HK-2 (cell line): Measurements from ENCODE around the gene TNRC6B.
"Not testable (repeated sequence)": the region's sequence is repeated elsewhere in the genome, so short reads cannot be mapped to it uniquely, and the experiment has no call there.

Experiments used
- DNase-seq: peaks from one replicate; pipeline ENCODE4 v3.0.0-alpha.2; 2018; ENCODE audit not compliant: unreplicated experiment

Gene TNRC6B, protein sequence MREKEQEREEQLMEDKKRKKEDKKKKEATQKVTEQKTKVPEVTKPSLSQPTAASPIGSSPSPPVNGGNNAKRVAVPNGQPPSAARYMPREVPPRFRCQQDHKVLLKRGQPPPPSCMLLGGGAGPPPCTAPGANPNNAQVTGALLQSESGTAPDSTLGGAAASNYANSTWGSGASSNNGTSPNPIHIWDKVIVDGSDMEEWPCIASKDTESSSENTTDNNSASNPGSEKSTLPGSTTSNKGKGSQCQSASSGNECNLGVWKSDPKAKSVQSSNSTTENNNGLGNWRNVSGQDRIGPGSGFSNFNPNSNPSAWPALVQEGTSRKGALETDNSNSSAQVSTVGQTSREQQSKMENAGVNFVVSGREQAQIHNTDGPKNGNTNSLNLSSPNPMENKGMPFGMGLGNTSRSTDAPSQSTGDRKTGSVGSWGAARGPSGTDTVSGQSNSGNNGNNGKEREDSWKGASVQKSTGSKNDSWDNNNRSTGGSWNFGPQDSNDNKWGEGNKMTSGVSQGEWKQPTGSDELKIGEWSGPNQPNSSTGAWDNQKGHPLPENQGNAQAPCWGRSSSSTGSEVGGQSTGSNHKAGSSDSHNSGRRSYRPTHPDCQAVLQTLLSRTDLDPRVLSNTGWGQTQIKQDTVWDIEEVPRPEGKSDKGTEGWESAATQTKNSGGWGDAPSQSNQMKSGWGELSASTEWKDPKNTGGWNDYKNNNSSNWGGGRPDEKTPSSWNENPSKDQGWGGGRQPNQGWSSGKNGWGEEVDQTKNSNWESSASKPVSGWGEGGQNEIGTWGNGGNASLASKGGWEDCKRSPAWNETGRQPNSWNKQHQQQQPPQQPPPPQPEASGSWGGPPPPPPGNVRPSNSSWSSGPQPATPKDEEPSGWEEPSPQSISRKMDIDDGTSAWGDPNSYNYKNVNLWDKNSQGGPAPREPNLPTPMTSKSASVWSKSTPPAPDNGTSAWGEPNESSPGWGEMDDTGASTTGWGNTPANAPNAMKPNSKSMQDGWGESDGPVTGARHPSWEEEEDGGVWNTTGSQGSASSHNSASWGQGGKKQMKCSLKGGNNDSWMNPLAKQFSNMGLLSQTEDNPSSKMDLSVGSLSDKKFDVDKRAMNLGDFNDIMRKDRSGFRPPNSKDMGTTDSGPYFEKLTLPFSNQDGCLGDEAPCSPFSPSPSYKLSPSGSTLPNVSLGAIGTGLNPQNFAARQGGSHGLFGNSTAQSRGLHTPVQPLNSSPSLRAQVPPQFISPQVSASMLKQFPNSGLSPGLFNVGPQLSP (N-terminal part only)

GRCh38 chr22:40177738-40178416 lies at the start of gene TNRC6B:
Gene TNRC6B, plus strand, starts transcription at chr22:40177925. Its CDS starts 211 bp downstream, at chr22:40178136.
- peak; percentile 50 for DNase-seq

GRCh38 chr22:40128989-40129388 lies 48.7 kb upstream of the TNRC6B start:
- no peak for DNase-seq

GRCh38 chr22:40137132-40137531 lies 40.6 kb upstream of the TNRC6B start:
- DNase-seq, result no peak

DNA sequence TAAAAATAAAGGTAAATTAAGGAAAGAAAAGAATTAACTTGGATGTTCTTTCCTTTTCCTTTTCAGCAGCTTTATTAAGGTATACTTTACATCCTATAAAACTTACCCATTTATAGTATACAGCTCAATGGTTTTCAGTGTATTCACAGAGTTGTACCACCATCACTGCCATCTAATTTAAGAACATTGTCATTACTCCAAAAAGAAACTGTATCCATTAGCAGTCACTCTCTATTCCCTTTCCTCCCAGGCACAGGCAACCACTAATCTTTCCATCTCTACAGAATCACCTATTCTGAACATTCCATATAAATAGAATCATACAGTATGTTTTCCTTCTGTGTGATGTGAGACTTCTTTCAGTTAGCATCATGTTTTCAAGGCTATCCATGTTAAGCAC lies 38.9 kb upstream of the TNRC6B start:
- no peak for DNase-seq

DNA sequence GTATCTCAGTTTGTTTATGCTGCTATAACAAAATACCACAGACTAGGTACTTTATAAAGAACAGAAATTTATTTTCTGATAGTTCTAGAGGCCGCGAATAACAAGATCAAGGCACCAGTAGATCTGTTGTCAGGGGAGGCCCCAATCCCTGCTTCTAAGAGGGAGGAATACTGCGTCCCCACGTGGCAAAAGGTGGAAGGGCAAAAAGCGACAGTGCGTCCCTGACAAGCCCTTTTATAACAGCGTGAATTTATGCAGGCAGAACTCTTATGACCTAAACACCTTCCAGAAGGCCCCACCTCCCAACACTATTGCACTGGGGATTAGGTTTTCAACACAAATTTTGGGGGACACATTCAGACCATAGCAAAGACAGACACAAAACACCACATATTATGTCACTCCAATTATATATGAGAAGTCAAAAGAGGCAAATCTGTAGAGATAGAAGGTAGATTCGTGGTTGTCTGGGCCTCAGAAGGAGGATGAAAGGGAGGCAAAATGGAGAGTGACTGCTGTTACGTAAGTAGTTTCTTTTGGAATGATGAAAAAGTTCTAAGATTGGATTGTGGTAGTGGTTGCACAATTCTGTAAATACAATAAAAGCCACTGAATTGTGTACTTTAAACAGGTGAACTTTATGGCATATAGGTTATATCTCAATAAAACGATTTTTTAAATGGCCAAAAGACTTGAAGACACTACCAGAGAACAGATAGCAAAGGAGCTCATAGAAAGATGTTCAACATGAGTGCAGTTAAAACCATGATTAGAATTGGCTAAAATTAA lies 30.1 kb upstream of the TNRC6B start:
- no peak for DNase-seq

DNA sequence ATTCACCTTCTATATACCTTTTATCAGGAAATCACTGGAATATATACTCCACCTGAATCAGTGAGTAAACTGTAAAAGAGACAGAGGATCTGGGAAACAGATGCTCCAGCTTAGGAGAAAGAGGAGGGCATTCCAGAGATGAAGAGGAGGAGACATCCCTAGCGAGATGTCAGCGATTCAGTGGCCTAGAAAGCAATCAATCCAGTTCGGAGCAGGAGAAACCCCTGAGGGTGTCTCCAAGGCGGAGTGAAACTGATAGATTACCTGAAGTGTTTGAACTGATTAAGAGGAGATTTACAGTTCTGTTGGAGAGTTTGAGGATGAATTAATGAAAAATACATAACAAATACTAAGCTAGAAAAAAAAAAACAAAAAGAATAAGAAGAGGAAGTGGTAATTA lies 24.5 kb upstream of the TNRC6B start:
- no peak for DNase-seq

DNA sequence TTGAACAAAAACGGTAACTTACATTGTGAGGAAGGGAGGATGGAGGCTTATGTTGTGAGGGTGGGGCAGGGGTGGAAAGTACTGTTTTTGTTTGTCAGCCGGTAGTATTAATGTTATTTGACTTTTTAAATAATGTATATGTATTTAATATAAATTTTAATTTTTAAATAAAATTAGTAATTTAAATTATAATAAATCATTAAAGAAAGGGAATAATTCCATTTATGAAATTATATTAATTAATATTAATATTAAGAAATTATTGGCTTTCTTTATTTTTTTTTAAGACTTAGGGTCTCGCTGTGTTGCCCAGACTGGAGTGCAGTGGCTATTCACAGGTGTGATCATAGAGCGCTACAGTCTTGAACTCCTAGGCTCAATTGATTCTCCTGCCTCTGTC lies 24.0 kb upstream of the TNRC6B start:
- no peak for DNase-seq

- peak; percentile 5 for DNase-seq
These were observed 21.7 kb upstream of the TNRC6B start for GRCh38 chr22:40156001-40156516.

DNA sequence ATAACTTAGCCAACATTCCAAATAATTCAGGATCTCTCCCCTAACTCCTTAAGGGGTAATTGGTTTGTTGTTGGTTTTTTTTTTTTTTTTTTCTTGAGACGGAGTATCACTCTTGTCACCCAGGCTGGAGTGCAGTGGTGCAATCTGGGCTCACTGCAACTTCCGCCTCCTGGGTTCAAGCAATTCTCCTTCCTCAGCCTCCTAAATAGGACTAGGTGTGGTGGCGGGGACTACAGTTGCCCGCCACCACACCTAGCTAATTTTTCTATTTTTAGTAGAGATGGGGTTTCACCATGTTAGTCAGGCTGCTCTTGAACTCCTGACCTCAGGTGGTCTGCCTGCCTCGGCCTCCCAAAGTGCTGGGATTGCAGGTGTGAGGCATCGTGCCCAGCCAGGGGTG lies 21.0 kb upstream of the TNRC6B start:
- DNase-seq, result not testable (repeated sequence)

GRCh38 chr22:40157330-40157945 lies 20.3 kb upstream of the TNRC6B start:
- no peak for DNase-seq

DNA sequence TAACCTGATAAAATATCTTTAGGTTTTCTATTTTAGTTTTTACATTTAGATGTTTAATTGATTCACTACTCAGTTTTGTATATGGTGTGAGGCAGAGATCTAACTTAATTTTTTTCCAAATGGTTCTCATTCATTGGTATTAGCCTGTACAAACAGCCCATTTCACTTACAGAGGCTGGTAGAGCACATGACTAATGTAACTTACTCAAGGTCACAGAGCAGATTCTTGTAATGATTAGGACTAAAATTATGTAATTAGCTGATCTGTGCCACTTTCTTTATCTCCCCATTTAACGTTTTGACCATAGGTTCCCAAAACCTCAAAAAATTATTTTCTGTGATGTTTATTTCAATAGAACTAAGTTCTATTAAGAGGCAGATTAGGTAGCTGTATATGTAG lies 16.5 kb upstream of the TNRC6B start:
- DNase-seq, result no peak

DNA sequence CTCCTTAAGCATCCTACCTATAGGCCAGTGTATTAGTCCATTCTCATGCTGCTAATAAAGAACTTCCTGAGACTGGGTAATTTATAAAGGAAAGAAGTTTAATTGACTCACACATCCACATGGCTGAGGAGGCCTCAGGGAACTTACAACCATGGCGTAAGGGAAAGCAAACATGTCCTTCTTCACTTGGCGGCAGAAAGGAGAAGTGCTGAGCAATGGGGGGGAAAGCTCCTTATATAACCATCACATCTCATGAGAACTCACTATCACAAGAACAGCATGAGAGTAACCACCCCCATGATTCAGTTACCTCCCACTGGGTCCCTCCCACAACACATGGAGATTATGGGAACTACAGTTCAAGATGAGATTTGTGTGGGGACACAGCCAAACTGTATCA lies 12.2 kb upstream of the TNRC6B start:
- DNase-seq, result not testable (repeated sequence)

DNA sequence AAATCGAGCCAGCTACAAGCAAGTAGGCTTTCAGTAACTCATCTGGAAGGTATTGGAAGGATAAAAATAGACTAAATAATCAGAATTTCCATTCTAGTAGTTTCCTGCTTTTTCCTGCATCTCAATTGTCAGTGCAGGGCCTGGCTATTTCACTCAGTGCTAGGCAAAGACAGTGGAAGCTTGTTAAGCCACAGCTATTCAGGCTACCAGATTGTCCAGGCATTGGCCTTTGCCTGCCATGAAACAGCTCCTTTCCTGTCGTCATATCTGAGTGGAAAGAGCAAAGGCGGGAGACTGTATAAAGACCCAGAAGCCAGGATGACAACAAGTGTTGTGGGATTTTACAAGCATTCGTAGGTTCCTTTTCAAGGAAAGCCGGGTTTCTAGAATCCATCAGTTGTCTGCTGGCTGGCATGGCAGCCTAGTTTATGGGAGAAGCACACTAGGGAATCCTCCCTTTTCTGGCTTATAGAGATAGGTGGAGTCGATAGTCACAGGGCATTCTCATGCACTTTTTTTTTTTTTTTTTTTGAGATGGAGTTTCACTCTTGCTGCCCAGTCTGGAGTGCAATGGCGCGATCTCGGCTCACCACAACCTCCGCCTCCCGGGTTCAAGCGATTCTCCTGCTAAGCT lies 2.0 kb upstream of the TNRC6B start:
- DNase-seq, result no peak

GRCh38 chr22:40176921-40177737 lies 596 bp upstream of the TNRC6B start:
- peak; percentile 32 for DNase-seq

DNA sequence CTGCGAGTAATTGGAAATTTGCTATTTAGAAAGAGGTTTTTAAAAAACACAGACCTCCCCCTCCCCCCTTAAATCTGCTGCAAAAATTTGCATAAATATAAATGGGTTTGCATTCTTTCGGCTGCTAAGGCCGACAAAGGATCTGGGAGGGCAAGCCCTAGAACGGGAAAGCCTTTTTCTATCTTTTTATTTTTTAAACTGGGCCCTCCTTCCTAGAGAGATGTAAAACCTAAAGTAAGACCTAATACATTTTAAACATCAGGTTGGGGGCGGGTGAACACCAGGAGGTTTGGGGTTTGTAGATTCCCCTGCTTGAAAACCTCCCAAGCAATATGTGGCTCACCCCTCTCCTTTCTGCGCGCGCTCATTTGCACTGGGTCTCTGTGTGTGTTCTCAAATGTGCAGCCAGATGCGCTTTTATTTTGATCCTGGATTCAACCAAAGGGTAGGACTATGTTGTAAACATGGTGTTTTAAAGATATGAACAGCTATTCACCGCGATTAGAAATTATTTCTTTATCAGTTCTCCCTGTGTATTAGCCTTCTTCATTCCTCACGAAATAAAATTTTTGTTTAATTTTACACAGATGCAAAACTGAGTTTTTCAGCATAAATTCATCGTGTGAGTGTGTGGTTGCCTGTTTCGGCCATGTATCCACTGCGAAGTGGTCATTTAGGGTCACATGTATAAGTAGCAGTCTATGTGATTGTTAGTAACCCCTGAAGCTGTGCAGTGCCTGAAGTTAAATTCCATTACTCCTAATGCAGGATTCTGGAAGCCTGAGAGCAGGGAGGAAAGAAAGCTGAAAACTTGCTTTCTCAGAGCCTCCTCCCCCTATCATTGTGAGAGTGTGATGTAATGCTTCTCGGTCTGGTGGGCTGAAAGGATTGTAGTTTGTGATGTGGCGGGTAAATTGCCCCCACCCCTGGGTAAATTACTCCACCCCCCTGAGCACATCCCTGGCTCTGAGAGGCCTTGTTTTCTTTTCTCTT lies 988 bp downstream of the TNRC6B start:
- peak; percentile 28 for DNase-seq

- no peak for DNase-seq
These were observed 1.8 kb downstream of the TNRC6B start for GRCh38 chr22:40179526-40179925.

- DNase-seq, result no peak
These were observed 2.7 kb downstream of the TNRC6B start for GRCh38 chr22:40180403-40180802.
